H1 (cell line): ENCODE measurements around the gene TBC1D23. TPM values are rescaled to one million over a fixed set of nuclear protein-coding genes. Genes with fewer than 3 reads are reported as not detected.

Experiments
- CTCF ChIA-PET: fragments of 300-600 bp; sonication (Branson Sonifier 250); formaldehyde crosslinking; loops from one replicate; lab custom pipeline; 2021; ENCODE audit not compliant: partially characterized antibody; lab: Charles Lee
- POLR2A ChIA-PET: fragments of 300-600 bp; sonication (Branson Sonifier 250); formaldehyde crosslinking; loops from one replicate; lab custom pipeline; 2021; ENCODE audit warnings: inconsistent platforms; ENCODE audit not compliant: partially characterized antibody; lab: Charles Lee
- DNase-seq, 2 experiments: peaks; one replicate each; pipeline versions ENCODE4 v3.0.0 to v3.0.0-alpha.2; 2010 to 2022; ENCODE audit warnings: low spot score in 2 of 2, low read depth in 1 of 2, mixed read lengths in 1 of 2
- FAIRE-seq: peaks from 2 replicates; lab custom pipeline; 2011; peaks lifted over from hg19 to GRCh38; lab: Jason Lieb, UNC
- H2AFZ ChIP-seq: 2 replicates; pipeline ENCODE4 v1.8.1; 2012; ENCODE audit warnings: low read length, inconsistent platforms
- H2AK5ac ChIP-seq: 2 replicates; pipeline ENCODE4 v1.6.1; 2013; ENCODE audit warnings: low read depth, low read length
- H2BK120ac ChIP-seq: replicated peaks from 2 replicates; pipeline ENCODE3; 2013; ENCODE audit warnings: low read depth, low read length, inconsistent platforms
- H2BK12ac ChIP-seq: 2 replicates; pipeline ENCODE4 v1.6.1; 2013; ENCODE audit warnings: low read depth, low read length
- H2BK15ac ChIP-seq: 2 replicates; pipeline ENCODE4 v1.6.1; 2013; ENCODE audit warnings: low read length
- H2BK20ac ChIP-seq: 2 replicates; pipeline ENCODE4 v1.6.1; 2013; ENCODE audit warnings: low read length
- H2BK5ac ChIP-seq: 2 replicates; pipeline ENCODE4 v1.6.1; 2013; ENCODE audit warnings: low read depth, low read length
- H3K14ac ChIP-seq: 2 replicates; pipeline ENCODE4 v1.6.1; 2013; ENCODE audit warnings: inconsistent platforms; ENCODE audit not compliant: insufficient read length
- H3K18ac ChIP-seq: 2 replicates; pipeline ENCODE4 v1.6.1; 2013; ENCODE audit warnings: low read length; ENCODE audit errors: extremely low read depth
- H3K23ac ChIP-seq: 2 replicates; pipeline ENCODE4 v1.6.1; 2013; ENCODE audit warnings: inconsistent platforms; ENCODE audit not compliant: insufficient read length
- H3K23me2 ChIP-seq: 2 replicates; pipeline ENCODE4 v1.6.1; 2013; ENCODE audit warnings: low read depth, low read length
- H3K27ac ChIP-seq: 2 replicates; pipeline ENCODE4 v1.6.1; 2011; ENCODE audit warnings: low read depth, low read length, inconsistent platforms
- H3K27me3 ChIP-seq, 4 experiments: replicated peaks in 1 of 4; 1 replicate in 1 of 4; 2 replicates in 3 of 4; pipeline versions ENCODE4 v1.6.1 to v1.8.1; 2011 to 2013; ENCODE audit warnings: low read length in 3 of 4, mild to moderate bottlenecking in 3 of 4, inconsistent platforms in 2 of 4, mixed read lengths in 2 of 4, moderate library complexity in 1 of 4; ENCODE audit not compliant: control insufficient read depth in 3 of 4, insufficient read depth in 3 of 4; ENCODE audit errors: extremely low read depth in 1 of 4
- H3K36me3 ChIP-seq, 4 experiments: 2 replicates each; pipeline versions ENCODE4 v1.6.1 to v1.8.1; 2011 to 2013; ENCODE audit warnings: mild to moderate bottlenecking in 4 of 4, low read length in 3 of 4, moderate library complexity in 2 of 4, control low read depth in 1 of 4, inconsistent platforms in 1 of 4; ENCODE audit not compliant: insufficient read depth in 4 of 4, control insufficient read depth in 2 of 4
- H3K4ac ChIP-seq: replicated peaks from 2 replicates; pipeline ENCODE3; 2013; ENCODE audit warnings: low read length, low read depth, mixed read lengths, inconsistent platforms; ENCODE audit not compliant: insufficient read length
- H3K4me1 ChIP-seq, 4 experiments: replicated peaks in 1 of 4; 1 replicate in 1 of 4; 2 replicates in 3 of 4; pipeline versions ENCODE4 v1.6.1 to v1.8.1; 2011 to 2013; ENCODE audit warnings: low read length in 3 of 4, inconsistent platforms in 2 of 4, mixed read lengths in 1 of 4; ENCODE audit not compliant: insufficient read depth in 4 of 4, control insufficient read depth in 3 of 4
- H3K4me2 ChIP-seq, 2 experiments: 2 replicates each; pipeline versions ENCODE4 v1.6.1 to v1.8.1; 2011 to 2013; ENCODE audit warnings: low read depth in 2 of 2, low read length in 2 of 2, control low read depth in 1 of 2, inconsistent platforms in 1 of 2, mild to moderate bottlenecking in 1 of 2; ENCODE audit not compliant: insufficient read depth in 1 of 2
- H3K4me3 ChIP-seq, 4 experiments: fragments of 200-600, 300-600 bp in 1 of 4; sonication (generic), shearing (Covaris generic), sonication (Bioruptor Twin) in 1 of 4; 2 replicates each; pipeline versions ENCODE4 v1.5.1 to v1.8.1; 2011 to 2016; ENCODE audit warnings: low read length in 4 of 4, low read depth in 3 of 4, control low read depth in 2 of 4, inconsistent platforms in 2 of 4, mild to moderate bottlenecking in 2 of 4, mixed read lengths in 1 of 4, moderate library complexity in 1 of 4; ENCODE audit not compliant: insufficient read depth in 2 of 4; ENCODE audit errors: extremely low read depth in 1 of 4
- H3K56ac ChIP-seq: replicated peaks from 2 replicates; pipeline ENCODE3; 2013; ENCODE audit warnings: low read depth, mild to moderate bottlenecking, mixed read lengths, low read length, inconsistent platforms; ENCODE audit not compliant: insufficient read length
- H3K79me1 ChIP-seq: 2 replicates; pipeline ENCODE4 v1.6.1; 2013; ENCODE audit warnings: low read depth, low read length, control low read depth
- H3K79me2 ChIP-seq, 2 experiments: 2 replicates each; pipeline versions ENCODE4 v1.6.1 to v1.8.1; 2012 to 2013; ENCODE audit warnings: low read length in 2 of 2, mild to moderate bottlenecking in 2 of 2, inconsistent platforms in 1 of 2; ENCODE audit not compliant: insufficient read depth in 2 of 2, control insufficient read depth in 1 of 2
- H3K9ac ChIP-seq, 4 experiments: replicated peaks in 1 of 4; 1 replicate in 1 of 4; 2 replicates in 3 of 4; pipeline versions ENCODE4 v1.6.1 to v1.8.1; 2011 to 2013; ENCODE audit warnings: low read depth in 3 of 4, low read length in 3 of 4, control low read depth in 2 of 4, mild to moderate bottlenecking in 2 of 4, moderate library complexity in 2 of 4, inconsistent platforms in 1 of 4; ENCODE audit errors: extremely low read depth in 1 of 4
- H3K9me3 ChIP-seq, 2 experiments: 2 replicates each; pipeline versions ENCODE4 v1.6.1 to v1.8.1; 2012 to 2013; ENCODE audit warnings: mild to moderate bottlenecking in 2 of 2, moderate library complexity in 2 of 2, control low read depth in 1 of 2, inconsistent platforms in 1 of 2, low read depth in 1 of 2, low read length in 1 of 2, mixed read lengths in 1 of 2; ENCODE audit not compliant: insufficient read depth in 2 of 2
- H4K20me1 ChIP-seq, 2 experiments: replicated peaks in 1 of 2; 2 replicates each; pipeline versions ENCODE3 to v1.8.1; 2011 to 2013; ENCODE audit warnings: inconsistent platforms in 2 of 2, low read length in 2 of 2, mild to moderate bottlenecking in 1 of 2; ENCODE audit not compliant: insufficient read depth in 2 of 2, control insufficient read depth in 1 of 2
- H4K5ac ChIP-seq: 2 replicates; pipeline ENCODE4 v1.6.1; 2013; ENCODE audit warnings: low read length, low read depth, mixed read lengths, inconsistent platforms; ENCODE audit not compliant: insufficient read length
- H4K8ac ChIP-seq: 2 replicates; pipeline ENCODE4 v1.8.0; 2013; ENCODE audit warnings: mild to moderate bottlenecking, moderate library complexity, low read length, inconsistent platforms; ENCODE audit not compliant: insufficient read depth; ENCODE audit errors: extremely low read depth
- H4K91ac ChIP-seq: replicated peaks from 2 replicates; pipeline ENCODE3; 2013; ENCODE audit warnings: low read length, mixed read lengths, inconsistent platforms; ENCODE audit not compliant: insufficient read length
- BACH1 ChIP-seq: IDR thresholded peaks from 2 replicates; pipeline ENCODE4 v1.6.1; 2012; ENCODE audit warnings: low read length, improper control_type of control experiment
- BCL11A ChIP-seq, 2 experiments: IDR thresholded peaks; one replicate each; pipeline ENCODE4 v1.6.1; 2011; ENCODE audit warnings: low read depth in 2 of 2, low read length in 2 of 2, mild to moderate bottlenecking in 2 of 2
- CBX8 ChIP-seq: fragments of 300-800, 300-1000 bp; sonication (generic); IDR thresholded peaks from 2 replicates; pipeline ENCODE4 v1.7.1; 2016; ENCODE audit warnings: low read depth, low read length, borderline replicate concordance
- CREB1 ChIP-seq: IDR thresholded peaks from 2 replicates; pipeline ENCODE4 v1.6.1; 2012; ENCODE audit warnings: inconsistent platforms
- EP300 ChIP-seq, 2 experiments: IDR thresholded peaks; 1 replicate in 1 of 2; 2 replicates in 1 of 2; pipeline ENCODE4 v1.6.1; 2011 to 2012; ENCODE audit warnings: low read depth in 2 of 2, low read length in 2 of 2, mild to moderate bottlenecking in 2 of 2, borderline replicate concordance in 1 of 2, inconsistent platforms in 1 of 2, moderate library complexity in 1 of 2
- GTF2F1 ChIP-seq: IDR thresholded peaks from 2 replicates; pipeline ENCODE4 v1.6.1; 2012; ENCODE audit warnings: low read depth, low read length, improper control_type of control experiment, borderline replicate concordance
- JUND ChIP-seq: IDR thresholded peaks from 2 replicates; pipeline ENCODE4 v1.6.1; 2011; ENCODE audit warnings: mild to moderate bottlenecking, improper control_type of control experiment, low read length
- NANOG ChIP-seq: IDR thresholded peaks from 2 replicates; pipeline ENCODE4 v1.6.1; 2011; ENCODE audit warnings: low read length, low read depth, mild to moderate bottlenecking, inconsistent platforms; ENCODE audit not compliant: insufficient read depth, poor library complexity, severe bottlenecking
- PHF8 ChIP-seq: fragments of 200-600 bp; sonication (generic); conservative IDR thresholded peaks from 2 replicates; pipeline ENCODE4 v1.7.1; 2012; ENCODE audit warnings: low read depth, mild to moderate bottlenecking, inconsistent platforms, low read length, moderate library complexity
- POU5F1 ChIP-seq: IDR thresholded peaks from 2 replicates; pipeline ENCODE4 v1.6.1; 2011; ENCODE audit warnings: low read depth, mild to moderate bottlenecking, low read length, moderate library complexity
- RAD21 ChIP-seq, 2 experiments: IDR thresholded peaks in 1 of 2; conservative IDR thresholded peaks in 1 of 2; 2 replicates each; pipeline ENCODE4 v1.6.1; 2011; ENCODE audit warnings: low read depth in 2 of 2, low read length in 2 of 2, improper control_type of control experiment in 1 of 2, inconsistent platforms in 1 of 2, mild to moderate bottlenecking in 1 of 2, moderate library complexity in 1 of 2
- RFX5 ChIP-seq: IDR thresholded peaks from 2 replicates; pipeline ENCODE4 v1.6.1; 2011; ENCODE audit warnings: low read depth, low read length, improper control_type of control experiment, borderline replicate concordance
- SIN3A ChIP-seq, 2 experiments: IDR thresholded peaks in 1 of 2; conservative IDR thresholded peaks in 1 of 2; 2 replicates each; pipeline ENCODE4 v1.6.1; 2011 to 2012; ENCODE audit warnings: low read length in 2 of 2, improper control_type of control experiment in 1 of 2, low read depth in 1 of 2, mild to moderate bottlenecking in 1 of 2
- SRF ChIP-seq: IDR thresholded peaks from 2 replicates; pipeline ENCODE4 v1.6.1; 2011; ENCODE audit warnings: mild to moderate bottlenecking, low read depth, low read length, moderate library complexity
- TCF12 ChIP-seq: IDR thresholded peaks from 2 replicates; pipeline ENCODE4 v1.6.1; 2011; ENCODE audit warnings: low read depth, mild to moderate bottlenecking, low read length
- polyA plus RNA-seq, 7 experiments: library from polyadenylated mRNA; depleted of rRNA in 3 of 7; stranded (reverse) in 5 of 7; unstranded in 2 of 7; fragments of >200 nt in 5 of 7; fragments of 200-250 nt in 2 of 7; gene quantifications; 1 replicate in 5 of 7; 2 replicates in 1 of 7; 4 replicates in 1 of 7; pipeline versions ENCODE4 v1.2.1 to v1.2.3, GENCODE V29; 2011 to 2013; ENCODE audit warnings: missing spikeins in 2 of 7, mixed read lengths in 2 of 7
- total RNA-seq: library from RNA; stranded (reverse); fragmentation: NEBNext Ultra II Directional; extraction: Animal tissue kit (Norgen Biotek cat#: 25700); gene quantifications from 2 replicates; pipeline ENCODE4 v1.2.1, GENCODE V29; 2021

TBC1D23 gene
- total and polyA plus RNA-seq, 2 of the 8 experiments (the other 6 are each of a cell fraction or from before 2014, with no cell fraction given) = 6.4 to 29.3 TPM

DNA sequence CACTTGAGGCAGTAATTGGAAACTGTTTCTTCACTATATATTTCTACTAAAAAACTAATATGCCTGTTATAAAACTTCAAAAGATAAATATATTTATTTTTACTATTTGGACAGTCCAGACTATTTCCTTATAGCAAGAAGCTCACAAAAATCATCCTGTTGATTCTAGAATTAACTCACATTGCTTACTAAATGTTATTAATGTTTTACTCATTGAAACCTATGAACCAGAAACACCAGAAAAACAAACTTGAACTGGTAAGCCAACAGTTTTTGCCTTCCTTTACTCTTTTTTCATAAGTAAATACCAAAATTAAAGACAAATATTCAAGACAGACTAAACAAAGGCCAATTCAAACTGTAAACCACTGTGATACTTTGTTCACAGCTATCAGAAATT, 113.7 kb downstream of the TBC1D23 start:
- Histone ChIP-seq H3K79me1 (0 out of 2 replicates have a peak, but pooled peaks cover 2% of the 10 kb centered on the region), H3K27me3 (no peaks in the 10 kb centered on the region), H2AK5ac (no peak overlapping the region), H2BK5ac (no peak overlapping the region), H2BK12ac (no peak overlapping the region), H4K20me1 (peaks cover 0 to 5% of the 10 kb centered on the region in 2 experiments), H3K9ac (no peak overlapping the region), H3K4me2 (no peak overlapping the region), H2BK120ac (no peak overlapping the region), H3K18ac (no peak overlapping the region), H3K4me1 (no peaks in the 10 kb centered on the region), H4K8ac (no peak overlapping the region), H3K4me3 (no peak overlapping the region), H3K56ac (no peak overlapping the region), H3K23me2 (no peaks in the 10 kb centered on the region), H3K4ac (no peak overlapping the region), H2AFZ (no peak overlapping the region), H3K23ac (no peak overlapping the region), H3K9me3 (no peaks in the 10 kb centered on the region), H4K5ac (no peak overlapping the region), H2BK20ac (no peak overlapping the region), H2BK15ac (no peak overlapping the region), H3K36me3 (peaks cover 3 to 57% (median 22%) of the 10 kb centered on the region in 4 experiments), H3K27ac (no peak overlapping the region), H3K14ac (no peak overlapping the region), H4K91ac (no peak overlapping the region), H3K79me2 (no peaks in the 10 kb centered on the region)
- DNase-seq = no peak
- POLR2A ChIA-PET = interaction anchor here (1.6 kb wide), 1 partner anchor 15 kb away, joined by 5 read pairs; no protein-coding TSS in a partner anchor
- no peak for FAIRE-seq
- CTCF ChIA-PET = interaction anchor here (1.3 kb wide), 1 partner anchor 13 kb away, joined by 4 read pairs; no protein-coding TSS in a partner anchor
- TF ChIP-seq RFX5 (no peak), BACH1 (no peak), TCF12 (no peak), PHF8 (no peak), CBX8 (no peak), GTF2F1 (no peak), RAD21 (IDR thresholded peaks at IDR 0.05 in 1 of 2, conservative IDR thresholded peaks at IDR 0.05 in 1 of 2; ENCODE audit: low read depth in 2 of 2, low read length in 2 of 2) (no peak), SIN3A (conservative IDR thresholded peaks at IDR 0.05 in 1 of 2, IDR thresholded peaks at IDR 0.05 in 1 of 2; ENCODE audit: low read depth in 1 of 2, low read length in 2 of 2) (no peak), EP300 (IDR thresholded peaks at IDR 0.05; ENCODE audit: borderline replicate concordance in 1 of 2, low read depth in 2 of 2, low read length in 2 of 2) (no peak), NANOG (no peak), JUND (no peak), SRF (no peak), POU5F1 (no peak), CREB1 (no peak), BCL11A (IDR thresholded peaks at IDR 0.05; ENCODE audit: low read depth in 2 of 2, low read length in 2 of 2) (no peak)
